Medulla oblongata (tissue), 1 donor: Measurements from ENCODE around the gene BOD1L2.

Source experiments
- DNase-seq: peaks from one replicate; pipeline ENCODE4 v3.0.0-alpha.2; 2015; ENCODE audit errors: extremely low spot score

Gene BOD1L2

DNA sequence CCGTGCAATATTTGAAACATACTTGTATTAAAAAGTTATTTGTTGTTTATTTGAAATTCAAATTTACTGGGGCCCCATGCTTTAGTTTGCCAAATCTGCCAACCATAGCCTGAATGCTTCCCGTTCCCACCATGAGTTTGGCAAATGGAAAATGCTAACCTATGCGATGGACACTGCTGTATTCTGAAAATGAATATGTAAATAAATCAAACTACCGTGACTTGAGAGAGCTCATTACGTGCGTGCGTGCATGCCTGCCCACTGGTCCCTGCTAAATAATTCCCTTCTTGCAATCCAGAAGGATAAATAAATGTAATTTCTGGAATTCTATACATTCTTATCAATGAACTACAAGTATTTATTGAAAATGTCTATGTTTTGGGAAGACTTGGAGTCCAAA lies 3.2 kb downstream of the BOD1L2 start:
- no peak for DNase-seq

DNA sequence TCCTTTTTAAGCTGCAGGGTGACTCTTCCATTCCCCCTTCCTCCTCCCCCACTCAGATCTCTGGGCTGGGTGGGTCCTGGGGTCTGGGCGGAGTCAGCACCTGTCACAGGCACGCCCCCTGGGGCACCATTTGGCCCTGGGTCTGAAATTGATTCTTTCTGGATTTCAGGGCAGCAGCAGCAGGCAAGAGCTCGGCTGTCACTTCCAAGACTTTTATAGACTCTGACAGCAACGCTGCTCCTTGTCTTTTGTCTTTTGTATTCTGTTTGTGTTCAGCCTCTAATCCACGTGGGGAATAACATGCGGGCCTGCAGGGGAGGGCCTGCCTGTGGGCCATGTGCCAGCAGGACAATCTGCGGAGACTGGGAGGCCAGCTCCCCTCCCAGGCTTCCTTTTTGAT lies 3.9 kb downstream of the BOD1L2 start:
- no peak for DNase-seq

DNA sequence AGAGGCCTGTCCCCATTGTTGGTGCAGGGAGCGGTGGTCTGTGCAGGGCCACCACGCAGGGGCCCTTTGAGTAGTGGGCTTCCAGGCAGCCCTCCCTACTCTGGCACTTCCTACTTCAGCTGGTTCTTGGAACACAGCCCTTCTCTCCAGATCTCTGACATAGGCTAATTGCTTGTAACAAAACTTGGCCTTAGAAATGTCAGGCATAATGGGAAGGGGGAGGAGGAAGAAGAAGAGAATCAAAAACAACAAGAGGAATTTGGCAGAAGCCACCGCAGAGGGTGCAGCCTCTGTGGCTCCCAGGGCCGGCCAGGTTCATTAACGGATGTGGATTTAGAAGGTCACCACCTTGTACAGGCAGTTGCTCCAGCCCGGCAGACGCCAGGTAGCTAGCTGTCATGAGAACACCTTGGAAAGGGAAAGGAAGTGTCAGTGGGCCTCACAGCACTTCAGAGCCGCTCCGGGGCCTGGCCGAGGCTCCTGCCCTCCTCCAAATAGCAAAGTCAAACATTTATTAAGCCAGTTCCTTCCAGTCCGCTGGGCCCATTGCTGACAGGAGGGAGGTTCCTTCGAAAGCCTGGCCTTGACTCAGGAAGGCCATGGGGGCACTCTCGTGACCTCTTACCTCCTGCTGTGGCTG lies 7.4 kb downstream of the BOD1L2 start:
- peak; percentile 4 for DNase-seq

DNA sequence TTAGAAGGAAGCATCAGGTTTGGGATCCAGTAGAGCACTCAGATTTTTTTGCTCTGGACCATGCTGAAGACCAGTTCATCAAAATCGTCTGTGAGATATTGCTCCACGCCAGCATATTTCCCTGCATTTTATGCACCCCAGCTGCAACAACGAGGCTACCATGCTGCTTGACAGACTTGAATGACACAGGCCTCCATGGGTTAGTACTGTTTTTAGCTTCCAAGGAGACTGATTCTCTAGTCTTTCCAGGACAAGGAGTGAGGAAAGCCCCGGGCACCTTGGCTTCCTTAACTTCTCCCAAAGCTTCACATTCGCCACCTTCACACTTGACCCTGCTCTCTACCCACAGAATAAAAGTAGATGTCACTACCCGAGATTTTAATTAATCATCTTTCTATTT lies 17.5 kb downstream of the BOD1L2 start:
- no peak for DNase-seq

DNA sequence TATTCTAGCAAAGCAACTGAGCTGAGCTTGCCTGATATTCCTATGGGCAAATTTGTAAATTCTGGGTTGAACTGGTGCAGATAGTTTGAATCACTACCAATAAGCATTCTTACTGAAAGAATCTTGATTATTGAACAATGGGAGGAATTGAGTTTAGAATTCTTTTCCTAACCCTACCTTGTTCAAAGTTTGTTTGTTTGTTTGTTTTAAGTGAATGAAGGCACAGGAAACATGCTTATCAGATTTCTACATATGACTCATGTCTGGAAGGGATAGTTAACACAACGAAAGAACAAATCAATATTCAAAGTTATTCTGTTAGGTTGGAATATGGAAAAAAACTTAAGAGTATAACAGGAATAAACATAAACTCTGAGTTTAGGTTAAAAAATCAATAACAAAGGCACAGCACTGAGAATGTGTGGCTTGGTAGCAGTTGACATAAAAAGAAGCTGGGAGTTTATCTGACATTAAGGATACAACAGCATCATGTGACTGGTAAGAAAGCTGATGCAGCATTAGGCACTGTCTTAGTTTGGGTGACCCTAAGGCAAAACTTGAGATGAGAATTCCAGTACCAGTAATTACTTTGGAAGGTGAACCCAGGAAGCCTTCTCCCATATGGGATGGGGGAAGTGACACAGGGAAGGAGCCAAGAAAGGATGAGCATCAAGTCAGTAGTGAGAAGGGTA lies 20.9 kb downstream of the BOD1L2 start:
- no peak for DNase-seq

DNA sequence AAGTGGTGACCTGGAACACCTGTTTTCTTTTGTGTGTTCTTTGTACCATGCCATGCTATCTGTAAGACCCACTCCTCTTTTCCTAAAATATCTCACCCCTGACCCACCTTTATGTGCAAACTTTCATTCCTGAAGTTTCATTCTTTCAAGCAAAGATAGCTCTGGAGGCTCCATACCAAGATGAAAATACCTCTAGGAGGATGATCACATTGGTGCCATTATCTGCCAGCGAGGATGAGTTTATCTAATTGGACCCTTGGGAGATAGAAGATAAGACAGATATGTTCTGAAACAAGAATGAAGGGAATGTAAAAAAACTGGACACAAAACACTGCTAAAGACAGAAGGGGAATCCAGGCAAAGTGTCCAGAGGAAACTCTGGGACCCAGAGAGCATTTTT lies 24.1 kb downstream of the BOD1L2 start:
- no peak for DNase-seq

DNA sequence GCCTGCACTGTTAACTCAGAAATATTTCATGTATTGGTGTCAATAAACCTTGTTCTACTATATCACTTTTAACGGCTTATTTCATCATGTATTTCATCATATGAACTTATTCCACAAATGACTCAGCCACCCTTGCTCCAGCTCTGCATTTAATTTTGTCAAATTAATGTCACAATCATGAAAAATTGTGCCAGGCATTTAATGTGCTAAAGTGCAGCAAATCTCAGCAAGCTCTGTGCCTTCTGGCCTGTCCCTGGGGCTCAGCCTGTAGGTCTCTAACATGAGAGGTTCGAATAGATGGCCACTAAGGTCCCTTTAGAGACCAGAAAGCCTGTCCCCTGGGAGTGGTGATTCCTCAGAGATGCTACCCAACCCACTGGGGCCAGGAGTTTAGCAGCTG lies 28.6 kb downstream of the BOD1L2 start:
- no peak for DNase-seq

DNA sequence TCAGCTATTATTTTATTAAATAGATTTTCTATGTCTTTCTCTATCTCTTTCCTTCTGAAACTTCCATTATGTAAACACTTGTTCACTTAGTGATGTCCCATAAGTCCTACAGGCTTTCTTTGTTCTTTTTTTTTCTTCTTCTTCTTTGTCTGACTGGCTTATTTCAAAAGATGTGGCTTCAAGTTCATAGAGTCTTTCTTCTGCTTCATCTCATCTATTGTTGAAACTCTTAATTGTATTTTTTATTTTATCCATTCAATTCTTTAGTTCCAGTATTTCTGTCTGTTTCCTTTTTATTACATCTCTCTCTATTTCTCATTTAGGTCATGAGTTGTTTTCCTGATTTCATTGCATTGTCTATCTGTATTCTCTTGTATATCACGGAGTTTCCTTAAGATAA lies 38.5 kb downstream of the BOD1L2 start:
- no peak for DNase-seq

DNA sequence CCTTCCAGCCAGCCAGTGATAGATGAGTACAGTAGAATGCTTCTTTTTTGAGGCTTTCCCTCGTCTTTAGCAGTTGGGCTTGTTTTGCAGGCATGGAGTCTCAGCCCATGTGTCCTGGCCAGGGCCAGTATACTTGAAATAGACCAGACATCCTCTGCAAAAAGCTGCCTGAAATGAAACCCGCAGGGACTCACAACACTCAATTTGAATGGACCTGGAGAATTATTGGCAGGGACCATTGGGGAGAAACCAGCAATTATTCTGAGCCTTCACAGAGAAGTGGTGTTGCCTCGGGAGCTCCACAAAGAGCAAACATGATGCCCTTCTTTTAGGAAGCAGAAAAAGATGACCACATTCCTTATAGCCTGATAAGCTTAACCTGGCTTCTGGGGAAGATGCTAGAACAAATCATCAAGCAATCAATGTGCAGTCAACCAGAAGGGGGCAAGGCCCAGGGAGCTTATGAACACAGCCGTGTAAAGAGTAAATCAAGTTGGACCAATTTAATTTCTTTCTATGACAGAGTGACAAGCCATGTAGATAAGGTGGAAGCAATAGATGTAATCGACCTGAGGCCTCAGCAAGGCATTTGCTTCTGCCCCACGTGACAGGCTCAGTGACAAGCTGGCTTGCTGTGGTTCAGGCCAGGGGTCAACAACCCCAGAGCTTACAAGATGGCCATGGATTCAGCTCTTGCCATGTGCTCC lies 42.1 kb downstream of the BOD1L2 start:
- DNase-seq = no peak

DNA sequence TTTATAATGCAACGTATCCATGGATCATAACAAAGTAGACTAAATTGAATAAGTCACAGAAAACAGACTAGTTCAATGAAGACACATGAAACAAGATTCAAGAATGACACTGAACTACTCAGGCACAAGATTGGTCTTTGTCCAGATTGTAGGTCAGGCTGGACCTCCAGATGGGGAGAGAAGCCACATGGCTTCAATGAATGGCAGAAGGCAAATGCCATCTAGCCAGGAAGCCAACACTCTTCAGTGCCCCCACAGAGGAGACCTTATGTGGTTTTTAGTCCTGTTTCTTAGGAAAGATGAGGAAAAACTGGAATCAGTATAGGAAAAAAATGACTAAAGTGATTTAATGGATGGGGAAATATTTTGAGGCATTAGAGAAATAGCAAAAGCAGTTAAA lies 43.1 kb downstream of the BOD1L2 start:
- no peak for DNase-seq

DNA sequence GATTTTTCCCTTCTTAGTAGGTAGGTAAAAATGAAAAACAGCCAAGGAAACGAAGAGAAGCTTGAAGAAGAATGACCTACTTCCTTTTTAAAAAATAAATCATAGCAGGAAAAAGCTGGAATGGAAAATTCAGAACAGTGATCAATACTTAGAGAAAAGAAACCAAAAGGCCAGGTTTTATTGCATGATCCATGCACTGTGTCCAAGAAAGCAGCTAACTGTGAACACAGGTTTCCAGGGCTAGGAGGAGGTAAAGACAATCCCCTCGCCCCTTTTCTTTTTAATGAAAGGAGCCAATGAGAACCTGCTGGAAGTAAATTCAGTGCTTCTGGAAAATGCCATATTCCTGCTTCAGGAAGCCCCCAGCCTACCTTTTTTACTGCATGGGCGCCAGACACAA lies 47.2 kb downstream of the BOD1L2 start:
- no peak for DNase-seq

DNA sequence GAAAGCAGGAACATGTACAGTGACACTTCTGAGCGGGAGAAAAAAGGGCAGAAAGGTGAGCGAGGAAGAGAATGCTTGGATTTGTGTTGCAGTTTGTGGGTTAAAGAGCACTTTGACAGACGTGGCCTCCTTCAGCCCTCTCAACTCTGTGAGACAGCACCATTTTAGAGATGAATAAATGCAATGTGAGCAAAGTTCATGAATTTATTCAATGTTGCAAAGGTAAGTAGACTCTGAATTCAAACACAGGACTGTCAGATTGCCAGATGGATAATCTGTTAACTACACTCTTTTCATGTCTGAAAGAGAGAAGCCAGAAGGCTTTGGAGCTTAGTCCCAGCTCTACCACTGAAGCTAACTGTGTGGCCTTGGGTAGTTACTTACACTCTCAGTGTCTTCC lies 47.7 kb downstream of the BOD1L2 start:
- DNase-seq = no peak

DNA sequence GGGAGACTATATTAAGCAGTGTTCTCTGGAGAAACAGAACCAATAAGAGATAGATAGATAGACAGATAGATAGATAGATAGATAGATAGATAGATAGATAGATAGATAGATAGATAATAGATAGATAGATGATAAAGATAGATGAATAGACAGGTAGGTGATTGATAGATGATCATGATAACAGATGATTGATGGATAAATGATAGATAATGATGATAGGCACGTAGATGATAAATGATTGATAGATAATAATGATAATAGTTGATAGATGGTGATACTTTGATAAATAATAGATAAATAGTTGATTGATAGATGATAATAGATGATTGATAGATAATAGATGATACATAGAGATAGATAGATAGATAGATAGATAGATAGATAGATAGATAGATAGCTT lies 48.5 kb downstream of the BOD1L2 start:
- no peak for DNase-seq

DNA sequence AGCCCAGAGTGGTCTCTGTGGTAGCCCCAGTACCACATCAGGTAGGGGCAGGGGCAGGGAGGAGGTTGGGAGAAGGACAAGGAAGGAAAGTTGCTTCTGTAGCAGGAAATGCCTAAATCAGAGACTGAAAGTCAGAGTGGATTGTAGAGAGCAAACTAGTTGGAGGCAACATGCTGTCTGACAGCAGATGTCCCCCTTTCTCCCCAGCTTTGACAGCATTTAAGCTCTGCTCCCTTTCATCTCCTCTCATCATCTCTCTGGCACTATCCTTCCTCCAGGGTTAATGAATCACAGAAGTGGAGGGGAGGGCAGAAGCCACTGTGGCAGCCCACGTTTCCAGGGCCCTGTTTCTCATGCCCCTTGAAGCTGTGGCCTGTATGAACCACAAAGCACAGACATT lies 50.4 kb downstream of the BOD1L2 start:
- DNase-seq = no peak

DNA sequence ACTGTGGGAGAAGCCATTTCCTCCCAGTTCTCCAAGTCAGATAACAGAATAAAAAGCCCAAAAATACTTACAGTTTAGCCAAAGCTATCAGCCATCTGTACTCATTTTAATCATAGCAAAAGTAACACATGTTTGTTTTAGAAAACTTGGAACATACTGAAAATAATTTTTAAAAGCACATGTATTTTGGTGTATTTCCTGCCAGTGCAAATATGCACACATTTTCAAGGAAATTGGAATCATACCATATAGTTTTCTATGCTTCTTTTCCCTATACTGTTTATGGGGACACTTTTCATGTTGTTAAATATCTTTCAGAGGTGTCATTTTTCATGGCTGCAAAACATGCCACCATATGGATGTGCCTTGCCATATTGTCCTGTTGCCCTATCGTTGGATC lies 51.2 kb downstream of the BOD1L2 start:
- no peak for DNase-seq
